GM18511 (cell line): ENCODE data around the gene HNRNPR.
"Not testable (repeated sequence)": the region's sequence is repeated elsewhere in the genome, so short reads cannot be mapped to it uniquely, and the experiment has no call there.

Experiments used
- ATAC-seq: cut with Tn5 transposase; IDR thresholded peaks from one replicate; pipeline ENCODE4 v1.9.1; 2021; ENCODE audit warnings: mild to moderate bottlenecking, moderate library complexity; ENCODE audit not compliant: unreplicated experiment

Gene HNRNPR

GRCh38 chr1:23331713-23332112, 12.4 kb downstream of the HNRNPR start:
- ATAC-seq = no peak

GRCh38 chr1:23330846-23331245, 13.2 kb downstream of the HNRNPR start:
- no peak for ATAC-seq

GRCh38 chr1:23325393-23325792, 18.7 kb downstream of the HNRNPR start:
- ATAC-seq = no peak

- ATAC-seq = no peak
These were observed 21.3 kb downstream of the HNRNPR start for GRCh38 chr1:23322770-23323169.

- ATAC-seq = not testable (repeated sequence)
These were observed 33.8 kb downstream of the HNRNPR start for GRCh38 chr1:23310280-23310679.

- ATAC-seq = no peak
These were observed 39.9 kb downstream of the HNRNPR start for GRCh38 chr1:23304140-23304620.

GRCh38 chr1:23303524-23303923, 40.6 kb downstream of the HNRNPR start:
- ATAC-seq = no peak

- ATAC-seq = no peak
These were observed 47.2 kb downstream of the HNRNPR start for GRCh38 chr1:23296931-23297330.

- no peak for ATAC-seq
These were observed 52.4 kb downstream of the HNRNPR start for GRCh38 chr1:23291706-23292105.

- ATAC-seq = no peak
These were observed 53.1 kb downstream of the HNRNPR start for GRCh38 chr1:23290836-23291565.

- no peak for ATAC-seq
These were observed 55.4 kb downstream of the HNRNPR start for GRCh38 chr1:23288671-23289070.

- ATAC-seq = no peak
These were observed 55.9 kb downstream of the HNRNPR start for GRCh38 chr1:23288201-23288600.

GRCh38 chr1:23286401-23286800, 57.7 kb downstream of the HNRNPR start:
- no peak for ATAC-seq

GRCh38 chr1:23283667-23284602, 60.1 kb downstream of the HNRNPR start:
- ATAC-seq = no peak

GRCh38 chr1:23282957-23283356, 61.1 kb downstream of the HNRNPR start:
- ATAC-seq = no peak

GRCh38 chr1:23278717-23279116, 65.4 kb downstream of the HNRNPR start:
- no peak for ATAC-seq

GRCh38 chr1:23276531-23276930, 67.6 kb downstream of the HNRNPR start:
- no peak for ATAC-seq

GRCh38 chr1:23274134-23274505, 70.0 kb downstream of the HNRNPR start:
- no peak for ATAC-seq

GRCh38 chr1:23273450-23274133, 70.5 kb downstream of the HNRNPR start:
- no peak for ATAC-seq

- no peak for ATAC-seq
These were observed 80.7 kb downstream of the HNRNPR start for GRCh38 chr1:23263380-23263887.

- ATAC-seq = not testable (repeated sequence)
These were observed 86.0 kb downstream of the HNRNPR start for GRCh38 chr1:23258082-23258481.
